HepG2 (cell line): ENCODE results near the gene PUS7. TPM values are rescaled to one million over a fixed set of nuclear protein-coding genes. Genes with fewer than 3 reads are reported as not detected.

ENCODE experiments used
- ATRX ChIP-seq: sonication (generic); formaldehyde crosslinking; IDR thresholded peaks from 2 replicates; pipeline ENCODE4 v1.4.0; 2020; ENCODE audit warnings: missing genetic modification reagents, borderline replicate concordance
- CCDC6 ChIP-seq: sonication (generic); formaldehyde crosslinking; IDR thresholded peaks from 2 replicates; pipeline ENCODE4 v1.8.1; 2022; ENCODE audit warnings: mild to moderate bottlenecking, missing genetic modification reagents, moderate library complexity
- GZF1 ChIP-seq: sonication (generic); formaldehyde crosslinking; IDR thresholded peaks from 2 replicates; pipeline ENCODE4 v1.5.1; 2020; ENCODE audit warnings: mild to moderate bottlenecking, missing genetic modification reagents
- HOXA9 ChIP-seq: sonication (generic); formaldehyde crosslinking; IDR thresholded peaks from 2 replicates; pipeline ENCODE4 v1.8.1; 2022; ENCODE audit warnings: missing genetic modification reagents, mild to moderate bottlenecking, moderate library complexity, borderline replicate concordance
- LCORL ChIP-seq, 2 experiments: fragments of 450-650 bp in 1 of 2; sonication (generic) in 1 of 2; formaldehyde crosslinking in 1 of 2; IDR thresholded peaks; 2 replicates each; pipeline versions ENCODE4 v1.5.0 to v1.6.1; 2017 to 2020; ENCODE audit warnings: antibody characterized with exemption in 1 of 2, missing genetic modification reagents in 1 of 2
- MTA1 ChIP-seq: sonication (generic); formaldehyde crosslinking; IDR thresholded peaks from 2 replicates; pipeline ENCODE4 v1.4.0; 2020; ENCODE audit warnings: missing genetic modification reagents, mild to moderate bottlenecking, borderline replicate concordance
- NFRKB ChIP-seq: fragments of 450-650 bp; IDR thresholded peaks from 2 replicates; pipeline ENCODE4 v1.6.1; 2017
- POLR2AphosphoS5 ChIP-seq: IDR thresholded peaks from 2 replicates; pipeline ENCODE4 v1.6.1; 2012; ENCODE audit warnings: low read depth, low read length
- RAD51 ChIP-seq: fragments of 450-650 bp; IDR thresholded peaks from 2 replicates; pipeline ENCODE4 v1.6.1; 2016; ENCODE audit warnings: borderline replicate concordance
- YY1 ChIP-seq: IDR thresholded peaks from 2 replicates; pipeline ENCODE4 v1.6.1; 2011; ENCODE audit warnings: low read length, low read depth, moderate library complexity, mild to moderate bottlenecking; ENCODE audit not compliant: insufficient read depth, insufficient replicate concordance
- ZNF143 ChIP-seq: sonication (generic); formaldehyde crosslinking; IDR thresholded peaks from 2 replicates; pipeline ENCODE4 v1.4.0; 2020; ENCODE audit warnings: missing genetic modification reagents
- ZNF256 ChIP-seq: sonication (generic); formaldehyde crosslinking; conservative IDR thresholded peaks from 2 replicates; pipeline ENCODE4 v1.4.0; 2020; ENCODE audit warnings: missing genetic modification reagents
- ZNF549 ChIP-seq: sonication (generic); formaldehyde crosslinking; IDR thresholded peaks from 2 replicates; pipeline ENCODE4 v1.5.0; 2020; ENCODE audit warnings: missing genetic modification reagents
- ZNF674 ChIP-seq: sonication (generic); formaldehyde crosslinking; IDR thresholded peaks from 2 replicates; pipeline ENCODE4 v1.5.0; 2020; ENCODE audit warnings: low read depth, mild to moderate bottlenecking, missing genetic modification reagents
- ZNF768 ChIP-seq: sonication (generic); formaldehyde crosslinking; IDR thresholded peaks from 2 replicates; pipeline ENCODE4 v1.4.0; 2020; ENCODE audit warnings: missing genetic modification reagents
- ZNF775 ChIP-seq: sonication (generic); formaldehyde crosslinking; IDR thresholded peaks from 2 replicates; pipeline ENCODE4 v1.4.0; 2020; ENCODE audit warnings: missing genetic modification reagents, mild to moderate bottlenecking, moderate library complexity, borderline replicate concordance
- polyA plus RNA-seq, 8 experiments: library from polyadenylated mRNA; depleted of rRNA in 3 of 8; stranded (reverse) in 7 of 8; unstranded in 1 of 8; fragments of >200 nt; fragmentation: Illumina TruSeq in 4 of 8; extraction: Trizol in 4 of 8; gene quantifications; 2 replicates each; pipeline versions ENCODE4 v1.2.1 to v1.2.3, GENCODE V29; 2011 to 2016; ENCODE audit warnings: low read depth in 4 of 8, missing spikeins in 1 of 8, mixed read lengths in 1 of 8; ENCODE audit not compliant: insufficient read depth in 1 of 8
- total RNA-seq, 5 experiments: library from RNA; depleted of rRNA; stranded (reverse); fragments of >200 nt; fragmentation: Illumina TruSeq; extraction: Trizol; gene quantifications; 2 replicates each; pipeline ENCODE4 v1.2.3, GENCODE V29; 2016; ENCODE audit warnings: low read depth in 1 of 5
- TF ChIP-seq, protein P1 (sequence below): sonication (generic); formaldehyde crosslinking; IDR thresholded peaks from 2 replicates; pipeline ENCODE4 v1.5.0; 2020; ENCODE audit warnings: missing genetic modification reagents, mild to moderate bottlenecking, borderline replicate concordance
- TF ChIP-seq, protein P2 (sequence below): sonication (generic); formaldehyde crosslinking; IDR thresholded peaks from 2 replicates; pipeline ENCODE4 v1.8.0; 2022; ENCODE audit warnings: low read depth, missing genetic modification reagents
- TF ChIP-seq, protein P3 (sequence below): sonication (generic); formaldehyde crosslinking; IDR thresholded peaks from 2 replicates; pipeline ENCODE4 v1.4.0; 2020; ENCODE audit warnings: missing genetic modification reagents
- TF ChIP-seq, protein P4 (sequence below): IDR thresholded peaks from 2 replicates; pipeline ENCODE4 v1.6.1; 2016
- TF ChIP-seq, protein P5 (sequence below): sonication (generic); formaldehyde crosslinking; IDR thresholded peaks from 2 replicates; pipeline ENCODE4 v1.8.0; 2022; ENCODE audit warnings: mild to moderate bottlenecking, missing genetic modification reagents, moderate library complexity
- TF ChIP-seq, protein P6 (sequence below): sonication (generic); formaldehyde crosslinking; IDR thresholded peaks from 2 replicates; pipeline ENCODE4 v1.8.1; 2023; ENCODE audit warnings: missing genetic modification reagents, mild to moderate bottlenecking, borderline replicate concordance
- TF ChIP-seq, protein P7 (sequence below): sonication (generic); formaldehyde crosslinking; IDR thresholded peaks from 2 replicates; pipeline ENCODE4 v1.4.0; 2020; ENCODE audit warnings: missing genetic modification reagents

The PUS7 gene
- total and polyA plus RNA-seq, 2 of the 13 experiments (the other 11 are each of a cell fraction or from before 2014, with no cell fraction given) = 14.4 to 41.2 TPM

DNA sequence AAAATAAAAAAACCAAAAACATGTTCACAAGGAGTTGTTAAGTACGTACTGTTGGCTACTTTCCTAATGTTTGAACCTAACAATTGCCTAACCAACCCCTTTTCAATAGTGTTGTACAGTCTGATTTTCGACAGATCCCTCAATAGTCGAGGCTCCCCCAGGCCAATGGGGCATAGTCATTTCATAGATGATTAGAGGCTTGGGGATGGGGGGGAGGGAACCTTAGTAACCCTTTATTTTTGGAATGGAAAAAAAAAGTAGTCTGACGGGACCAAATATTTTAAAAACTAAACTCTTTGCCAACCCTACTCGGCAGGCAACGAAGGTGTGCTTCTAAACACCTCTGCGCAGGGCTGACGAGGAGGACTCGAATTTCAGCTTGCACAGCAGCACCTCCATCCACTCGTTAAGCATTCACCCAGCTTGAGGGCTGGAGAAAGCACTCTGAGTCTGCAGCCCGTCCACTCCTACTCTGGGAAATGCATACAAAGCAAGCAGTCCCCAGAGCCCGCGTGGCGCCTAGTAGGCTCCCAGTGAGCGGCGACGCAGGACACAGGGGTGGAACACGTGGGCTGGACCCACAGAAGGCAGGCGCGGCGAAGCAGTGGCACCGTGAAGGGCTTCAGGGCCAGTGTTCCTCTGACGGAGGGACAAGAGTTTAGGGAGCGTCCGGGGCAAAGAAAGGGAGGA is 899 bp downstream of the PUS7 start (continued):
- TF ChIP-seq, protein P1, sequence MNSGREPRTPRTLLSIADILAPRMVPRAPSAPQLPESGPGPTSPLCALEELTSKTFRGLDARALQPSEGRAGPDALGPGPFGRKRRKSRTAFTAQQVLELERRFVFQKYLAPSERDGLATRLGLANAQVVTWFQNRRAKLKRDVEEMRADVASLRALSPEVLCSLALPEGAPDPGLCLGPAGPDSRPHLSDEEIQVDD (CRISPR knock-in tag) = peak; percentile 93; the same call in 1 of the 2 replicates
- TF ChIP-seq, protein P2, sequence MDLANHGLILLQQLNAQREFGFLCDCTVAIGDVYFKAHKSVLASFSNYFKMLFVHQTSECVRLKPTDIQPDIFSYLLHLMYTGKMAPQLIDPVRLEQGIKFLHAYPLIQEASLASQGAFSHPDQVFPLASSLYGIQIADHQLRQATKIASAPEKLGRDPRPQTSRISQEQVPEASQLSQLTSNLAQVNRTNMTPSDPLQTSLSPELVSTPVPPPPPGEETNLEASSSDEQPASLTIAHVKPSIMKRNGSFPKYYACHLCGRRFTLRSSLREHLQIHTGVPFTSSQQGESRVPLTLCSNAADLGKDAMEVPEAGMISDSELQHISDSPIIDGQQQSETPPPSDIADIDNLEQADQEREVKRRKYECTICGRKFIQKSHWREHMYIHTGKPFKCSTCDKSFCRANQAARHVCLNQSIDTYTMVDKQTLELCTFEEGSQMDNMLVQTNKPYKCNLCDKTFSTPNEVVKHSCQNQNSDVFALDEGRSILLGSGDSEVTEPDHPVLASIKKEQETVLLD (CRISPR knock-in tag) = no peak
- no peak for TF ChIP-seq GZF1 (CRISPR knock-in tag)
- TF ChIP-seq NFRKB = no peak
- TF ChIP-seq MTA1 (CRISPR knock-in tag) = no peak
- TF ChIP-seq, protein P3, sequence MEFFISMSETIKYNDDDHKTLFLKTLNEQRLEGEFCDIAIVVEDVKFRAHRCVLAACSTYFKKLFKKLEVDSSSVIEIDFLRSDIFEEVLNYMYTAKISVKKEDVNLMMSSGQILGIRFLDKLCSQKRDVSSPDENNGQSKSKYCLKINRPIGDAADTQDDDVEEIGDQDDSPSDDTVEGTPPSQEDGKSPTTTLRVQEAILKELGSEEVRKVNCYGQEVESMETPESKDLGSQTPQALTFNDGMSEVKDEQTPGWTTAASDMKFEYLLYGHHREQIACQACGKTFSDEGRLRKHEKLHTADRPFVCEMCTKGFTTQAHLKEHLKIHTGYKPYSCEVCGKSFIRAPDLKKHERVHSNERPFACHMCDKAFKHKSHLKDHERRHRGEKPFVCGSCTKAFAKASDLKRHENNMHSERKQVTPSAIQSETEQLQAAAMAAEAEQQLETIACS = no peak
- TF ChIP-seq, protein P4, sequence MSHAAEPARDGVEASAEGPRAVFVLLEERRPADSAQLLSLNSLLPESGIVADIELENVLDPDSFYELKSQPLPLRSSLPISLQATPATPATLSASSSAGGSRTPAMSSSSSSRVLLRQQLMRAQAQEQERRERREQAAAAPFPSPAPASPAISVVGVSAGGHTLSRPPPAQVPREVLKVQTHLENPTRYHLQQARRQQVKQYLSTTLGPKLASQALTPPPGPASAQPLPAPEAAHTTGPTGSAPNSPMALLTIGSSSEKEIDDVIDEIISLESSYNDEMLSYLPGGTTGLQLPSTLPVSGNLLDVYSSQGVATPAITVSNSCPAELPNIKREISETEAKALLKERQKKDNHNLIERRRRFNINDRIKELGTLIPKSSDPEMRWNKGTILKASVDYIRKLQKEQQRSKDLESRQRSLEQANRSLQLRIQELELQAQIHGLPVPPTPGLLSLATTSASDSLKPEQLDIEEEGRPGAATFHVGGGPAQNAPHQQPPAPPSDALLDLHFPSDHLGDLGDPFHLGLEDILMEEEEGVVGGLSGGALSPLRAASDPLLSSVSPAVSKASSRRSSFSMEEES (CRISPR knock-in tag) = 0 out of 2 replicates have a peak, but pooled peaks have one; percentile 39
- TF ChIP-seq ZNF775 (CRISPR knock-in tag) = no peak
- TF ChIP-seq CCDC6 (CRISPR knock-in tag) = 0 out of 2 replicates have a peak, but pooled peaks have one; percentile 2
- no peak; the same call in 1 of the 2 replicates for TF ChIP-seq ZNF256 (CRISPR knock-in tag)
- TF ChIP-seq ZNF768 = peak; percentile 49; the same call in 1 of the 2 replicates
- no peak for TF ChIP-seq ZNF549 (CRISPR knock-in tag)
- no peak for TF ChIP-seq YY1
- no peak for TF ChIP-seq LCORL (IDR thresholded peaks at IDR 0.05)
- no peak for TF ChIP-seq LCORL (CRISPR knock-in tag; IDR thresholded peaks at IDR 0.05)
- no peak for TF ChIP-seq ZNF674 (CRISPR knock-in tag)
- TF ChIP-seq RAD51 = no peak
- TF ChIP-seq POLR2AphosphoS5 = peak; percentile 55
- 0 out of 2 replicates have a peak, but pooled peaks have one; percentile 1 for TF ChIP-seq ZNF143 (CRISPR knock-in tag)
- TF ChIP-seq, protein P5, sequence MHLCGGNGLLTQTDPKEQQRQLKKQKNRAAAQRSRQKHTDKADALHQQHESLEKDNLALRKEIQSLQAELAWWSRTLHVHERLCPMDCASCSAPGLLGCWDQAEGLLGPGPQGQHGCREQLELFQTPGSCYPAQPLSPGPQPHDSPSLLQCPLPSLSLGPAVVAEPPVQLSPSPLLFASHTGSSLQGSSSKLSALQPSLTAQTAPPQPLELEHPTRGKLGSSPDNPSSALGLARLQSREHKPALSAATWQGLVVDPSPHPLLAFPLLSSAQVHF (CRISPR knock-in tag) = 0 out of 2 replicates have a peak, but pooled peaks have one; percentile 37
- TF ChIP-seq HOXA9 (CRISPR knock-in tag) = 0 out of 2 replicates have a peak, but pooled peaks have one; percentile 57
- TF ChIP-seq ATRX (CRISPR knock-in tag) = no peak
- TF ChIP-seq, protein P6, sequence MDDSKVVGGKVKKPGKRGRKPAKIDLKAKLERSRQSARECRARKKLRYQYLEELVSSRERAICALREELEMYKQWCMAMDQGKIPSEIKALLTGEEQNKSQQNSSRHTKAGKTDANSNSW (CRISPR knock-in tag) = no peak
- TF ChIP-seq, protein P7, sequence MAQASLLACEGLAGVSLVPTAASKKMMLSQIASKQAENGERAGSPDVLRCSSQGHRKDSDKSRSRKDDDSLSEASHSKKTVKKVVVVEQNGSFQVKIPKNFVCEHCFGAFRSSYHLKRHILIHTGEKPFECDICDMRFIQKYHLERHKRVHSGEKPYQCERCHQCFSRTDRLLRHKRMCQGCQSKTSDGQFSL (CRISPR knock-in tag) = 0 out of 2 replicates have a peak, but pooled peaks have one; percentile 58
